Mammary epithelial cell (primary cell): ENCODE results near the gene COL18A1.

Source experiments
- EZH2 ChIP-seq: IDR thresholded peaks from 2 replicates; pipeline ENCODE4 v1.6.1; 2012; ENCODE audit warnings: low read length, inconsistent platforms, borderline replicate concordance
- TF ChIP-seq, protein P1 (sequence below), 2 donors: IDR thresholded peaks in 1 of 2; conservative IDR thresholded peaks in 1 of 2; 2 replicates each; pipeline ENCODE4 v1.5.1; 2011 to 2012; ENCODE audit warnings: inconsistent platforms in 2 of 2, low read length in 2 of 2, mild to moderate bottlenecking in 2 of 2, control low read depth in 1 of 2, low read depth in 1 of 2; ENCODE audit not compliant: insufficient read depth in 1 of 2; ENCODE audit errors: extremely low read depth in 1 of 2

DNA sequence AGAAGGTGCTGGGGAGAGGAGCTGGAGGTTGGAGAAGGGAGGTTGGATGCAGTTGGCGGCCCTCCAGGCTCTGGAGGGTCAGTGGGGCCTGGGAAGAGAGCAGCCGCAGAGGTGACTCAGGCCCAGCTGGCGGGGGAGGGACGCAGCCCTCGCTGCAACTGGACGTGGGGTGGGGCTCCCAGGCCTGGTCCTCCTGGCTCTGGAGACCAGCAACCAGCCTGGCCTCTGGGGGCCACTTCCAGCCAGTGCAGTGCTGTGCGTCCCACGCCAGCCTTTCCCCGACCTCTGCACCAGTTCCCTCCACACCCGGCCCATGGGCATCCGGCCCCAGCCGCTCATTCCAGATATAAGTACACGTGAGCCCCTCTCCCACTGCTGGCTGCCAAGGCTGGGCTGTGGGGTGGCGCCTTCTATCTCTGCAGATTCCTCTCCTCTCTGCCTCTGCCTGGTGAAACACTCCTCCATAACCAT, 38.0 kb upstream of the COL18A1 start:
- TF ChIP-seq, protein P1, sequence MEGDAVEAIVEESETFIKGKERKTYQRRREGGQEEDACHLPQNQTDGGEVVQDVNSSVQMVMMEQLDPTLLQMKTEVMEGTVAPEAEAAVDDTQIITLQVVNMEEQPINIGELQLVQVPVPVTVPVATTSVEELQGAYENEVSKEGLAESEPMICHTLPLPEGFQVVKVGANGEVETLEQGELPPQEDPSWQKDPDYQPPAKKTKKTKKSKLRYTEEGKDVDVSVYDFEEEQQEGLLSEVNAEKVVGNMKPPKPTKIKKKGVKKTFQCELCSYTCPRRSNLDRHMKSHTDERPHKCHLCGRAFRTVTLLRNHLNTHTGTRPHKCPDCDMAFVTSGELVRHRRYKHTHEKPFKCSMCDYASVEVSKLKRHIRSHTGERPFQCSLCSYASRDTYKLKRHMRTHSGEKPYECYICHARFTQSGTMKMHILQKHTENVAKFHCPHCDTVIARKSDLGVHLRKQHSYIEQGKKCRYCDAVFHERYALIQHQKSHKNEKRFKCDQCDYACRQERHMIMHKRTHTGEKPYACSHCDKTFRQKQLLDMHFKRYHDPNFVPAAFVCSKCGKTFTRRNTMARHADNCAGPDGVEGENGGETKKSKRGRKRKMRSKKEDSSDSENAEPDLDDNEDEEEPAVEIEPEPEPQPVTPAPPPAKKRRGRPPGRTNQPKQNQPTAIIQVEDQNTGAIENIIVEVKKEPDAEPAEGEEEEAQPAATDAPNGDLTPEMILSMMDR (conservative IDR thresholded peaks at IDR 0.05 in 1 of 2, IDR thresholded peaks at IDR 0.05 in 1 of 2; ENCODE audit: extremely low read depth in 1 of 2, insufficient read depth in 1 of 2, low read depth in 1 of 2, low read length in 2 of 2) = no peak
- TF ChIP-seq EZH2 = no peak
